ENCODE measurements around the gene UNC5C. TPM values are rescaled to one million over a fixed set of nuclear protein-coding genes. Genes with fewer than 3 reads are reported as not detected.

UNC5C gene
- 12.5 and 13.2 TPM in 2 replicates for polyA plus RNA-seq

DNA sequence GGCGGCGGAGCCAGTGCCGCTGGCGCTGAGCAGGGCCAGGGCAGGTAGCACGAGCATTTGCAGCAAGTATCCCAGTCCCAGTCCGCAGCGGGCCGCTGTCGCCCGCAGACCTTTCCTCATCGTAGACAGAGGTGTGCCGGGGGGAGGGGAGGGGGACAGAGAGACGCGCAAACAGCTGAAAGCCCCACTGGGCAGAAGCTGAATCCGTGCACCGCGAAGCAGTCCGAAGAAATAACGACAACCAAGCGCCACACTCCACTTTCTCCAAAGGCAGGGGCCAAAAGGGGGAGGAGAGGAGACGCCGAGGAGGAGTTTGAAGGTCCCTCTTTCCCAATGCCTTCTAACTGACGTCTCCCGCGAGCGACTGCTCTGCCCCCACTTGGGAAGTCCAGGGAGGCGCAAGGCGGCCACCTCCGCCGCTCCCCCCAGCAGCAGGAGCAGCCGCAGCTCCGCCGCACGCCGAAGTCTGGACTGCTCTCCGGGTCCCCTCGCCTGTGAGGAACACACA, at the start of gene UNC5C:
Gene UNC5C, minus strand, starts transcription at position 236 of the 508 bp plus-strand sequence.

All from Purkinje cell (primary cell).